GM12865 (cell line): ENCODE data around the gene RFX2.

ENCODE experiments used
- DNase-seq: peaks from one replicate; pipeline ENCODE4 v3.0.0; 2010; ENCODE audit warnings: low read depth
- H3K4me3 ChIP-seq: 2 replicates; pipeline ENCODE4 v1.5.1; 2011; ENCODE audit warnings: mild to moderate bottlenecking, low read depth, low read length, control low read depth
- CTCF ChIP-seq: IDR thresholded peaks from 2 replicates; pipeline ENCODE4 v1.5.1; 2011; ENCODE audit warnings: low read length, control low read depth, low read depth, inconsistent platforms; ENCODE audit not compliant: insufficient read depth; ENCODE audit errors: missing control alignments

Gene RFX2

GRCh38 chr19:6103894-6104293 is 6.4 kb downstream of the RFX2 start:
- no peak for DNase-seq
- TF ChIP-seq CTCF: no peak
- H3K4me3 ChIP-seq: no peak overlapping the region

GRCh38 chr19:6103217-6103644 is 7.1 kb downstream of the RFX2 start:
- no peak overlapping the region for H3K4me3 ChIP-seq
- DNase-seq: no peak
- no peak for TF ChIP-seq CTCF

GRCh38 chr19:6101991-6102390 is 8.3 kb downstream of the RFX2 start:
- no peak overlapping the region for H3K4me3 ChIP-seq
- DNase-seq: no peak
- TF ChIP-seq CTCF: no peak

- DNase-seq: no peak
- no peak overlapping the region for H3K4me3 ChIP-seq
- TF ChIP-seq CTCF: no peak
These were observed 8.9 kb downstream of the RFX2 start for GRCh38 chr19:6101291-6101825.

GRCh38 chr19:6100284-6100915 is 9.9 kb downstream of the RFX2 start:
- DNase-seq: peak; percentile 56
- TF ChIP-seq CTCF: no peak
- no peak overlapping the region for H3K4me3 ChIP-seq

- no peak for TF ChIP-seq CTCF
- H3K4me3 ChIP-seq: no peak overlapping the region
- no peak for DNase-seq
These were observed 10.7 kb downstream of the RFX2 start for GRCh38 chr19:6099599-6099998.

GRCh38 chr19:6099033-6099432 is 11.3 kb downstream of the RFX2 start:
- DNase-seq: no peak
- no peak for TF ChIP-seq CTCF
- no peak overlapping the region for H3K4me3 ChIP-seq
